Bone marrow (tissue), 2 donors: ENCODE measurements around the gene ACTN2.

Experiments used
- DNase-seq, 2 donors: peaks; one replicate each; lab custom pipeline; 2025; lab: John Stamatoyannopoulos, UW

ACTN2 gene

DNA sequence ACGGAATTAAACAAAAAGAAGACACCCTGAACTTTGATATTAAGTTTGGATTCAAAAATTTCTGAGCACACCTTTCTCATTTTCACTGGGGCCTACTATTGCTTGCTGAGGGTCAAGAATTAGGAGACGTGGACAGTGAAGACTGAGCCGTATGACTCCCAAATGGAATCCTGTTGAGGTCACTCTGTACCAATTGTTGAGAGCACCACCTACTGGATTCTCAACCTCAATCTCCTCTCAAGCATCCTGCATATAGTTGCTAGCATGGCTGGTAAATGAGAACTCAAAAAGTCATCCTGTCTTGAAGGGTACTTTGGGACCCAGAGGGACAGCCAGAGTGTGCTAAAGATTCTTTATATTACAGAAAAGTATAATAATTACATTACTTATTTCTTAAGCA is 88.6 kb downstream of the ACTN2 start:
- no peak for DNase-seq

DNA sequence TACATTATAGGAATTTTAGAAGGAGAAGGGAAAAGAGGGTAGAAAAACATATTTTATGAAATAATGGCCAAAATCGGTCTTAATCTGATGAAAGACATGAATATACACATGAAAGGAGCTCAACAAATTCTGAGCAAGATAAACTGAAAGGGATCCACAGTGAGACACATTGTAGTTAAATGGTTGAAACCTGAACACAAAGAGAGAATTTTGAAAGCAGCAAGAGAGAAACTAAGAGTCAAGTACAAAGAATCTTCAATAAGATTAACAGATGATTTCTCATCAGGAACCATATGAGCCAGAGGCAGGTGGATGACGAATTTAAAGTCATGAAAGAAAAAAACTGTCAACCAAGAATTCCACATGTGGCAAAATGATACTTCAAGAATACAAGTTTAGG is 93.0 kb downstream of the ACTN2 start:
- DNase-seq, result no peak

DNA sequence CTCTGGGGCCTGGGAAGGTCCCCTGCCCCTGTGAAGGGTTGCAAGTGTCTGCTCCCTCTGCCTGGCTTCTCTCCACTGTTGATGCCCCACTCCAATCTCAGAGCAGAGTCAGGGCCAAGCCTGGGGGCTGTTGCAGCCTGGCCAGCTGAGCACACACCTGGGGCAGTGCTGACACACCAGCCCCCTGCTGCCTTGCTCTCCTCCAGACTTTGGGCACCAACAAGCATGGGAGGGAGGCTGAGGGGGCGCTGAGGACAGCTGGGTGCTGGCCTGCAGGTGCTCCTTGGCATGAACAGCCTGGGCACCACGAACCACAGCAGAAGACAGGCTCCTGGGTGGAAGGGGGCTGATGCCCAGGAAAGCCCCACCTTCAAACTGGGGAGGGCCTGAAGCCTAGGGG is 99.2 kb downstream of the ACTN2 start:
- no peak for DNase-seq

DNA sequence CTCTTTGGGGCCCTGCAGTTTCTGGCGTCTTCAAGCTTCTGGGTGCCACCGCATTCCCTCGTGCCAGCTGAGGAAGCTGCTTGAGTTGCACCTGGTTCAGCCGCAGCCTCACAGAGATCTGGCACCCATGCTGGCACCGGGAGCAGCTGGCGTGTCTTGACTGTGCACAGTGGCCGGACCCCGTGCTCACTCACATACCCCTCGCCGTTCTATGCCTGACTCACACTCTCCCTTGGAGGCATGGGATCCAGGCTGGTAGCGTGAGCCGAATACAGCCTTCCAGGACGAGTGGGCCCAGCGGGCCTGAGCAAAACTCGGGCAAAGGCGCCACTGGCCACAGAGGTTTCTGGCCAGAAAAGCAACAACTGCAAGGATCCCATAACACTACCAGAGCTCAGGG is 100.2 kb downstream of the ACTN2 start:
- no peak for DNase-seq

DNA sequence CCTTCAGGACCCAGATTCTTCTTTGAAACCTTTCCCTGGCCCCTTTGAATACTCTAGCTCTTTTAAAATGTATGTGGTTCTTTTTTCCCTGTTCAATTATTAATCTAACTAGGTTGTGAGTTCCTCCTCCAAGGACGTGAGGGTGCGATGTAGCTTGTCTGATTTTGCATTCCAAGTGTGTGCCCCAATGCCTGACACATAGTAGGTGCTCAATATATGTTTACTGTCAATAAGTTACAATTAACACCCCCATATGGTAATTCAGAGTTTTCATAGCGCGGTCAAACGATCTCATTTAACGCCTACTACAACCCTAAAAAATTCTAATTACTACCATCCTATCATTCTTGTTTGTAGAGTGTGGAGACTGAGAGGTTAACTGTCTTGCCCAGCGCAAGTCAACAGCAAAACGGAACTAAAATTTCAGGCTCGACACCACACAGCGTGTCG is 108.3 kb downstream of the ACTN2 start:
- DNase-seq, result no peak

DNA sequence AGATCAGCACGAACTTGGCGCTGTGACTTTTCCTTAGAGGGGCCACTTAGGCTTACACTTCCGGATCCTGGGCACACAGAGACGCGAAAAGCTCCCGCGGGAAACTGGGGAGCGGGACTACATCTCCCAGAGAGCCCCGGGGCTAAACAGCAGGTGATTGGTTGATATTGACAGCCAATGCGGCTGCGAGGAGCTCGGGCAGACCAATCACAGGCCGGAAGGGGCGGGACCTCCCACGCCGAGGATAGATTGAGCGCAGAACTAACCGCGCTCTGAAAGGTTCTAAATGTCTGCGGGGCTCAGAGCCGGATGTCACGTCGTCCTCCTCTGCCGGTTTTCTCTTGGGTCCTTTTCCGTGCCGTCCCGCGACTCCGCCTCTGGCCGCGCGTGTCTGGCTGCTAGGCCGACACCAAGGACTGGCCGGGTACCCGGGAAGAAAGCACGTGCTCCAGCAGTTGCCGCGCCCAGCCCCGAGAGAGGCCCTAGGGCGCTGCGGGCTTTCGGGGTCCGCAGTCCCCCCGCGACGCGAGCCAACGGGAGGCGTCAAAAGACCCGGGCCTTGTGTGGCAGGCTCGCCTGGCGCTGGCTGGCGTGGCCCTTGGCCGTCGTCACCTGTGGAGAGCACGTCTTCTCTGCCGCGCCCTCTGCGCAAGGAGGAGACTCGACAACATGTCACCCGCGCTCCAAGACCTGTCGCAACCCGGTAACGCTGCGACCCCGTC is 108.9 kb downstream of the ACTN2 start, which contains the start of gene MTR:
Gene MTR, plus strand, starts transcription at position 258 of the 722 bp plus-strand sequence. Its CDS starts 412 bp downstream, at position 670.
- DNase-seq, result peak; percentile 77 to 96

DNA sequence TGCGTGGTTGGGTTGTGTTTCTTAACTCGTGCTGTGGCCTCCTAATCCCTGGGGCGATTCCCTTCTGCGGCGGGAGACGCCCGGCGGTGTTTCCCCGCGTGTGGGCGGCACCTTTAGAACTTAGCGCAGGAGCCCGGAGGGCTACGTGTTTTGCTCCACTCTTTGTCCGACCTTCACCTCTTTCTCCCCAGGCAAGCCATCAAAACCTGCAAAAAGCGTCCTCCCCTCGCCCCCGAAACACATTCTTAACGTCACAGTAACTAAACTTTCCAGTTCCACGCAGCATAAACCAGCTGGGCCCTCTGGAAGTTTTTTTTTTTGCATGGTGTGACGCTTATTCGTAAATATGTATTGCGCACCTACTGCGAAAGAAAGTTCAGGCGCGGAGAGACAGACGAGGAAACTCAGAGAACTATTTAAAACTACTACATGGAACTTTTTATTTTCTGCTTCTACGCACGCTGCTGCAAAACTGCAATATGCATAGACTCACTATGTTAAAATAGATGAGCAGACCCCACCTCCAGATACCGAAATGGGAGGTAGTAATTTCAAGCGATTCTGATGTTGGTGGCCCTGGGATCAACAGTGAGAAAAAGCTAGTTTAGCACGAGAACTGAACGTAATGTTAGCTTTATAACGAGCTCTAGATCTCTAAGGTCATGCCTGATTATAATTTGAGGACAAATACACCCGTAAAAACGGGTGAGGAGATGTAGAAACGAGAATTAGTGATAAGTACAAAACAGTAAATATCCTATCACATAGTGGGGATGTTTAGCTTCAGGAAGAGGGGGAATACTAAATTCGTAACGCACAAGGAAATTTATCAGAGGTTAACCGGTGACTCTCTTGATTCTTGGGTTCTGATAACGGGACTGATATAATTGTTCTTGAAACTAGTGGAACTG is 109.7 kb downstream of the ACTN2 start:
- no peak for DNase-seq

DNA sequence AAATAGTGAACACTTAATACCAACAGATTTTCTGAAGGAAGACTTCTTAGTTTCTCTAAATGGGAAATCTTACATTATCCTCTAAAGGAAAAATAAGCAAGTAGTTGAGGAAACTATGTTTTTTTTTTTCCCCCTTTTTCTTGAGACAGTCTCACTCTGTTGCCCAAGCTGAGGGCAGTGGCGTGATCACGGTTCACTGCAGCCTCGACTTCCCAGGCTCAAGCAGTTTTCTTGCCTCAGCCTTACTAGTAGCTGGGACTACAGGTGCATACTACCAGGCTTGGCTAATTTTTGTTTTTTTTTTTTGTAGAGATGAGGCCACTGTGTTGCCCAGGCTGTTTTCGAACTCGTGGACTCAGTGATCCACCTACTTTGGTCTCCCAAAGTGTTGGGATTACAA is 112.7 kb downstream of the ACTN2 start:
- DNase-seq, result no peak

DNA sequence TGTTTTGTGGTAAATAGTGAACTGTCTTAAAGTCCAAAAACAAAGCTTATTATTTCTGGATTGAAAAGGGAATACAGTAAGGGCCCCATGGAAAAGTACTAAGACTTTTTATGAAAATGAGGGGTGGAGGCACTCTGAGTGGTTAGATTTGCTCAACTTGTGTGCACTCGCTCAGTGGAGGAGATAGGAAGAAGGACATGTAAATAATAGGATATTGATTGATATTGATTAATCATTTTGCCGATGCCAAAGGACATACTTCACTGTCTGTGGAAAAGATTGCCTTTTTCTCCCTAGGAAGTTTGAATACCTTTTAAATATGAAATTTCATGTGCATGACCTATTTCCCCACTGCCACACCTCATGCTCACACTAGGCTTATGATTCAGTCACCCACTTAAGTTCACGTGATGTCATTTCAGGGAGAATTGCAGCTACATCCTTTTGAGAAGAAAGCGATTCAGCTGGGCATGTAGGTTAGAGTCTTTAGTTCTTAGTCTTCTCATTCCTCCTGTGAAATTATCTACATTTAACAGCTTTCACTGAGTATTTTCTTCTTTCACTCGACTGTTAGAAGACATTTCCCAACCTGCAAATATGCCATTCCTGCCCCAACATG is 113.8 kb downstream of the ACTN2 start:
- no peak for DNase-seq

DNA sequence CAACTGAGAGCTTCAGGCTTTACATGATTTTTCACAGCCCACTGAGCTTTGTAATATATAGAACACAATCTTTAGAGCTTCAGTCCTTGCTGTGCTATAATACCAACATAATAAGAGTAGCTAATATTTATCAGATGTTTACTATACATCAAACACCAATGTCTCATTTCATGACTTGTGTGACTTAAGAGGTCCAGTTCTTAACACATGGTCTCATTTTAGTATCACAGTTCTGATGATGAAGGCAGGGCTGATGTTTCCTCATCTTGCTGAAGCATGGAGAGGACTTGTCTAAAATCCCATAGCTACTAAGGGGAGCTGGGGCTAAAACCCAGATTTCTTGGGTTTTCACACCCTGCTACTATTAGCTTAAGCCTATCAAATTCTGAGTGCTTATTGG is 114.3 kb downstream of the ACTN2 start:
- DNase-seq, result no peak

DNA sequence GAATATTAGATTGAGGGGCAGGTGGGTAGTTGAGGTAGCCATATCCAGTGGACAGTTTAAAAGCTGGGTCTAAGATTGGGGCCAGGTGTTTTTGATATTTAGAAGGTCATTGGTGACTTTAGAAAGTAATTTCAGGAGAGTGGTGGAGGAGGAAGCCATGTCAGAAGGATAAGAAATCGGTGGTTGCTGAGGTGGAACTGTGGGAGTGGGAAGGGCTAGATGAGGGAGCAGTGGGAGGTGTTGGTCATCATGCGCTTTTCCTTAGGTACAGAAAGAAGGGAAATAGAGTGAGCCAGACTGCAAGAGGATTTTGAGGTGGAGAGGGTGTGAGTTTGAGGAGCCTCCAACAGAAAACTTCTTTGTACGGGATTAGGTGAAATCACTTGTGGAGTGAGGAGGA is 116.0 kb downstream of the ACTN2 start:
- DNase-seq, result no peak

DNA sequence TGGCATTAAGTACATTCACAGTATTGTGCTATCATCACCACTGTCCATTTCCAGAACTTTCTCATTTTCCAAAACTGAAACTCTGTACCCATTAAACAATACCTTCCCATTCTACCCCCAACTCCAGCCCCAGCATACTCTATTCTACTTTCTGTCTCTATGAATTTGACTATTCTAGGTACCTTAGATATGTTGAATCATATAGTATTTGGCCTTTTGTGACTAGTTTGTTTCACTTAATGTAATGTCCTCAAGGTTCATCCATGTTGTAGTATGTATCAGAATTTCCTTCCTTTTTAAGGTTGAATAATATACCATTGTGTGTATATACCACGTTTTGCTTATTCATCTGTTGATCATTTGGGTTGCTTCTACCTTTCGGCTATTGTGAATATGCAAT is 120.3 kb downstream of the ACTN2 start:
- no peak for DNase-seq

DNA sequence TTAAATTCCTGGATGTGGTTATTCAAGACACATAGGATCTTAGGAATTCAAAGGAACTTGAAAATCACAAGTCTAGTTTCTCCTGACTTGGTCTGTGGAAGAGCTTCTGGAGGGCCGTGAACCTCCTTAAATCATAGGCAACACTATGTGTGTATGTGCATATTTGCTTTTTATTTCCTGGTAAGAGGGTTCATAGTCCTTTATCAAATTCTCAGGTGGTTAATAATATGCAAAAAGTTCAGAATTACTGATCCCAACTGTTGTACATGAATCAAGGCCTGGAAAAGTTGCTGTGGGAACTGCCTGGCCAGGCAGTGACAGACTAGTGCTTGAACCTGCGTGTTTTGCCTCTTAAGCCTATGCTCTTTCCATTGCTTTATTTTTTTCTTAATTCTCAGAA is 121.7 kb downstream of the ACTN2 start:
- DNase-seq, result no peak

DNA sequence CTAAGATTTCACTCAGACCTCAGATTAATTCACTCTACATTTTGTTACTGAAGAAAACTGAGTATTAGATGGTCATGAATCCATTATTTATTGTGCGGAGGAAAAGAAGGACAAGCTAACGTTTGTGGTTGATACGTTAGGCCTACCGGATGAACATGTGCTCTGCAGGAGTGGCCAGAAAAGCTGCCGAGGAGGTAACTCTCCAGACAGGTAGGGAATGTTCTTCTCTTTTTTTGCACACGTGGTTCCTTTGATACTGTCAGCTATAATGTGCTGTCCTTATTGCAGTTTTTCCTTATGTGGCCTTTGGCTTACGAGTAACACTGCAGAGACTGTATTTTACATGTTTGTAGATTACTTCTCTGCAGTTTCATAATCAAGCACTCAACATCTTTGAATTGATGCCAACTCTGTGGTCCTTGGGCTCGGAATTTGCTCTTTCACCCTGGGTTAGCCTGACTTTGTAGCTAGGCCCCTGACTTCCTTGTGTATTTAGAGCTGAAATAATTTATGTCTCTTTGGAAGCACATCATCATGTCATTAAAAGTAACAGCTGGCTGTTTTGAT is 122.3 kb downstream of the ACTN2 start:
- no peak for DNase-seq

DNA sequence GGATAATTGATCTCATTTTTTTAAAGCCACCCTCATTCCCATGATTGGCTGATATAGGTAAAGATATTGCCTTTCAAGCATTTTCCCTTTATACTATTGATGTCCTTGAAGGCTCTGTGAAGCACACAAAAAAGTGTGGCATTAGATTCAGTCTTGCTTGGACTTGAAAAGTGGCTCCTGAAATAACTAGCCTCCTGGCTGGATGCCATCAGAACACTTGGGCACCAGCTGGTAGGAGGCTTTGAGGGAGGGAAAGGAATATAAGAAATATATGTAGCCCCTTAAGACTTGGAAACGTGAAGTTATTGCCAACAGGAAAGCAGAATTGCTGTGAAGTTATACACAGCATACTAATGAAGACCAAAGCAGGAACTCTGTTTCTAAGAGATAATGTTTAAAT is 122.8 kb downstream of the ACTN2 start:
- no peak for DNase-seq

DNA sequence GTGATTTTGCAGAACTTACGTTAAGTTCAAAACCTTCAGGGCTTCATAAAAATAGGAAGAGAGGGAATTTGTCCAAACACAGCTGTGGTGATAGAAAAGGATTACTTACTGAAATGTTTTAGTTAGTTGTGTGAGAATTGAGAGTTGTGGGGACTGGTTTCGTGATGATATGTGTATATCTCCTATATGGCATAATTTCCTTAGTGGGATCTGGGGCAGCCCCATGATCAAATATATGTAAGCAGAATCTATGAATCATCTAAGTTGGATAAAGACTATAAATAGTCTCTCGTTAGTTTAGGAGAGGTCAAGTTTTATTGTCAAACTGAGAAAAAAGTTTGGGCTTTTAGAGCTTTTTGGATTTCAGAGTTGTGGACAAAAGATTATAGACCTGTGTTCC is 123.7 kb downstream of the ACTN2 start:
- no peak for DNase-seq

DNA sequence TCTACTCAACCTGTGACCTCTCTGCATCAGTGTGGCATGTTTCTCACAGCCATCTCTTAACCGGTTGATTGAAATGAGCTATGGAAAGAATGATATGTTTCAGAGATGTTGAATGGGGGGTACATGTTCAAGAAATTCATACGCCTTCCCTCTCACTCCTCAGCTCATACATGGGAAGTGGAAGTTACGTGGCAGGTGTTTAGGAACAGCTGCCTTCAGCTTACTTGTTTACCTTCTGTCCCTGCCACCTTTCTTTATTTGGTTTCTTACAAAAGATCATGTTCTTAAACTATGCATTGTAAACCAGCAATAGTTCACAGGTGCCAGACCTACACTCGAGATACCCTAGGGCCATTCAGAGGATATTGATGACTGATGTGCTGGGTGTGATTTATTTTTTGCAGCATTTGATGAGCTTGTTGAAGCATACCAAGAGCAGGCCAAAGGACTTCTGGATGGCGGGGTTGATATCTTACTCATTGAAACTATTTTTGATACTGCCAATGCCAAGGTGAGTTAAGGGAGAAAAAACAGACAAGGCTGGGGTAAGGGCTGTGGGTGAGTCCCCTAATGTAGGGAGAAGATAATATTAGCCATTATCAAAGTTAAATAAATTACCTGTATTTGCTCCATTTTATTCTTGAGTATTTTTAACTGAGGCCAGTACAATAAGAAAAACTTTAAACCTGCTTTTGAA is 126.2 kb downstream of the ACTN2 start:
- DNase-seq, result no peak
